Coronary artery (tissue), 2 donors: Measurements from ENCODE around the gene USP43.

Experiments used
- DNase-seq: peaks from one replicate; pipeline ENCODE4 v3.0.0-alpha.2; 2017; ENCODE audit warnings: low spot score
- H3K27ac ChIP-seq, 2 donors: fragments of 200-600 bp; sonication (generic); one replicate each; pipeline ENCODE4 v1.5.1; 2016 to 2019
- H3K4me3 ChIP-seq: fragments of 200-600 bp; sonication (generic); 2 replicates; pipeline ENCODE4 v1.5.1; 2016; ENCODE audit warnings: mild to moderate bottlenecking, moderate library complexity
- CTCF ChIP-seq: fragments of 200-600 bp; sonication (generic); IDR thresholded peaks from one replicate; pipeline ENCODE4 v1.5.1; 2019; ENCODE audit warnings: antibody characterized with exemption

Gene USP43

GRCh38 chr17:9696279-9697044 lies 51.1 kb downstream of the USP43 start:
- no peak for TF ChIP-seq CTCF
- no peak overlapping the region for H3K27ac ChIP-seq
- H3K4me3 ChIP-seq, result no peak overlapping the region
- DNase-seq, result no peak

- DNase-seq, result no peak
- TF ChIP-seq CTCF, result no peak
- Histone ChIP-seq H3K4me3 (no peak overlapping the region), H3K27ac (no peak overlapping the region)
Measured at GRCh38 chr17:9700136-9700535, 54.8 kb downstream of the USP43 start.

GRCh38 chr17:9700754-9701476 lies 55.6 kb downstream of the USP43 start:
- no peak for DNase-seq

GRCh38 chr17:9702482-9702881 lies 57.2 kb downstream of the USP43 start:
- Histone ChIP-seq H3K4me3 (no peak overlapping the region), H3K27ac (no peak overlapping the region)
- no peak for DNase-seq
- no peak for TF ChIP-seq CTCF

More at GRCh38 chr17:9700754-9701476, 55.6 kb downstream of the USP43 start:
- TF ChIP-seq CTCF, result no peak
- no peak overlapping the region for H3K27ac ChIP-seq
- H3K4me3 ChIP-seq, result no peak overlapping the region

- H3K27ac ChIP-seq, result no peak overlapping the region
- no peak for DNase-seq
- no peak overlapping the region for H3K4me3 ChIP-seq
- no peak for TF ChIP-seq CTCF
Measured at GRCh38 chr17:9702914-9703780, 57.8 kb downstream of the USP43 start.

- H3K27ac ChIP-seq, result no peak overlapping the region
- no peak overlapping the region for H3K4me3 ChIP-seq
- TF ChIP-seq CTCF, result no peak
- DNase-seq, result no peak
Measured at GRCh38 chr17:9703781-9704082, 58.4 kb downstream of the USP43 start.
